Measurements from ENCODE around the gene ALAS1. TPM values are rescaled to one million over a fixed set of nuclear protein-coding genes. Genes with fewer than 3 reads are reported as not detected.
A peak's percentile ranks its signal among the peaks of the same experiment; 100 is the strongest.

The ALAS1 gene
- total and polyA plus RNA-seq, 9 of the 15 experiments (the other 6 are each of a cell fraction or from before 2014, with no cell fraction given): 21.4 to 49.5 (median 34.4) TPM

DNA sequence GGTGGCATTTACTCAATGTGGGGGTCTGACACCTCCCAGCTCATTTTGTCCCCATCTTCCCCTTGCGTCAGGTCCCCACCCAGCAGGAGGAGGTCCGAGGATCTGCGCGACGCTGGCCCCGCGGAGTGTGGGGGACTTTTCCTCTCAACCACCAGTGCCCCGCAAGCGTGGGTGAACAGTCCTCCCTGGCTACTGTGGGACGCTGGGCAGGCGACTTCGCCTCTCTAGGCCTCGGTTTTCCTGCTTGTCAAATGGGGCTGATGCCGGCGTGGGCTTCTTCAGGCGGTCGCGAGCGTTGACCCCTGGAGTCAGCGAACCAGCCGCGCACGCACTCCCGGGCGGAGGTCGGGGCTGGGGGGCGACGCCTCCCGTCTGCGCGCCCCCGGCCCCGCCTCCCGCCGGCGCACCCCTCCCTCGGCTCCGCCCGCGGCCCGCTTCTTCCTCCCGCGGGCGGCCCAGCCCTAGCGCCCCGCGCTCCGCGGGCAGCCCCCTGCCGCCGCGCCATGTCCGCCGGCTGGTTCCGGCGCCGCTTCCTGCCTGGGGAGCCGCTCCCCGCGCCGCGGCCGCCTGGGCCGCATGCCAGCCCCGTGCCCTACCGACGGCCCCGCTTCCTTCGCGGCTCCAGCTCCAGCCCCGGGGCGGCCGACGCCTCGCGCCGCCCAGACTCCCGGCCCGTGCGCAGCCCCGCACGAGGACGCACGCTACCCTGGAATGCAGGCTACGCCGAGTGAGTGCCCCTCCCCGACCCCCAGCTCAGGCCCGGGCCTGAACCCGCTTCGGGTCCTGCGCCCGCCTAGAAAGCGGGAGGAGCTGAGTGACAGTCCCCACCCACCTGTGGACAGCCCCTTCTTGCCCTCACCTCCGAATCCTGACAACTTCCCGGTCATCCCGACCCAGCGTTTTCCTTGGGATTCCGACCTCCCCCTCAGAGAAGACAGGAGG is 47.6 kb downstream of the ALAS1 start, which contains the start of gene PPM1M (continued):
- no peak for TF ChIP-seq SP2 (IDR thresholded peaks at IDR 0.05; ENCODE audit: extremely low read depth, low read depth, low read length, poor library complexity, severe bottlenecking)
- no peak for TF ChIP-seq GTF2B (IDR thresholded peaks at IDR 0.05; ENCODE audit: extremely low read depth, insufficient read length)
- TF ChIP-seq SAFB (IDR thresholded peaks at IDR 0.05; ENCODE audit: borderline replicate concordance, low read depth, low read length): no peak
- TF ChIP-seq RB1 (IDR thresholded peaks at IDR 0.05; ENCODE audit: low read depth): peak; percentile 64
- TF ChIP-seq, protein P1, sequence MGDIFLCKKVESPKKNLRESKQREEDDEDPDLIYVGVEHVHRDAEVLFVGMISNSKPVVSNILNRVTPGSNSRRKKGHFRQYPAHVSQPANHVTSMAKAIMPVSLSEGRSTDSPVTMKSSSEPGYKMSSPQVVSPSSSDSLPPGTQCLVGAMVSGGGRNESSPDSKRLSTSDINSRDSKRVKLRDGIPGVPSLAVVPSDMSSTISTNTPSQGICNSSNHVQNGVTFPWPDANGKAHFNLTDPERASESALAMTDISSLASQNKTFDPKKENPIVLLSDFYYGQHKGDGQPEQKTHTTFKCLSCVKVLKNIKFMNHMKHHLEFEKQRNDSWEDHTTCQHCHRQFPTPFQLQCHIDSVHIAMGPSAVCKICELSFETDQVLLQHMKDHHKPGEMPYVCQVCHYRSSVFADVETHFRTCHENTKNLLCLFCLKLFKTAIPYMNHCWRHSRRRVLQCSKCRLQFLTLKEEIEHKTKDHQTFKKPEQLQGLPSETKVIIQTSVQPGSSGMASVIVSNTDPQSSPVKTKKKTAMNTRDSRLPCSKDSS (IDR thresholded peaks at IDR 0.05; ENCODE audit: low read depth, partially characterized antibody): no peak
- TF ChIP-seq COPS2 (conservative IDR thresholded peaks at IDR 0.05): no peak
- peak; percentile 95 for TF ChIP-seq L3MBTL2 (IDR thresholded peaks at IDR 0.05)
- TF ChIP-seq, protein P2, sequence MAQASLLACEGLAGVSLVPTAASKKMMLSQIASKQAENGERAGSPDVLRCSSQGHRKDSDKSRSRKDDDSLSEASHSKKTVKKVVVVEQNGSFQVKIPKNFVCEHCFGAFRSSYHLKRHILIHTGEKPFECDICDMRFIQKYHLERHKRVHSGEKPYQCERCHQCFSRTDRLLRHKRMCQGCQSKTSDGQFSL (CRISPR knock-in tag; IDR thresholded peaks at IDR 0.05): no peak
- TF ChIP-seq, protein P2 (tag; IDR thresholded peaks at IDR 0.05): no peak
- TF ChIP-seq RBBP5 (IDR thresholded peaks at IDR 0.05; ENCODE audit: borderline replicate concordance, insufficient read depth, low read length, poor library complexity, severe bottlenecking): peak; percentile 45
- no peak for TF ChIP-seq LARP7 (IDR thresholded peaks at IDR 0.05)
- TF ChIP-seq C11orf30 (IDR thresholded peaks at IDR 0.05; ENCODE audit: low read depth): no peak
- TF ChIP-seq NCOR1 (IDR thresholded peaks at IDR 0.05): no peak
- peak; percentile 35; the same call in 1 of the 2 replicates for TF ChIP-seq GABPA (tag; conservative IDR thresholded peaks at IDR 0.05; ENCODE audit: low read depth)
- TF ChIP-seq GATAD2B (IDR thresholded peaks at IDR 0.05; ENCODE audit: borderline replicate concordance): 0 out of 2 replicates have a peak, but pooled peaks have one; percentile 57
- no peak for TF ChIP-seq LEF1 (IDR thresholded peaks at IDR 0.05)
- no peak for TF ChIP-seq GTF2A2 (tag; IDR thresholded peaks at IDR 0.05)
- TF ChIP-seq FOXK1 (CRISPR knock-in tag; IDR thresholded peaks at IDR 0.05; ENCODE audit: borderline replicate concordance): 0 out of 2 replicates have a peak, but pooled peaks have one; percentile 35

Data from K562 (cell line).